ENCODE data around the gene SMIM5.

The SMIM5 gene

GRCh38 chr17:75661531-75661930, 28.3 kb downstream of the SMIM5 start:
- no peak overlapping the region for H3K4me3 Mint-ChIP-seq

GRCh38 chr17:75662511-75662910, 29.3 kb downstream of the SMIM5 start:
- Mint-ChIP-seq H3K36me3 (ENCODE audit: insufficient read depth) (peaks cover 12% of the 10 kb centered on the region), H3K4me3 (no peak overlapping the region), H3K4me1 (ENCODE audit: low read depth in 2 of 2) (peaks cover 3 to 5% of the 10 kb centered on the region in 2 donors), H3K27me3 (no peaks in the 10 kb centered on the region), H3K9me3 (no peaks in the 10 kb centered on the region), H3K27ac (no peak overlapping the region)
- DNase-seq (no peak), ATAC-seq (replicated peaks) (no peak)

More at GRCh38 chr17:75661531-75661930, 28.3 kb downstream of the SMIM5 start:
- H3K27ac Mint-ChIP-seq: no peak overlapping the region
- H3K4me1 Mint-ChIP-seq (ENCODE audit: low read depth in 2 of 2): peaks cover 3 to 5% of the 10 kb centered on the region in 2 donors
- ATAC-seq (replicated peaks) (no peak), DNase-seq (no peak)
- no peaks in the 10 kb centered on the region for H3K9me3 Mint-ChIP-seq
- peaks cover 12% of the 10 kb centered on the region for H3K36me3 Mint-ChIP-seq (ENCODE audit: insufficient read depth)
- H3K27me3 Mint-ChIP-seq: no peaks in the 10 kb centered on the region

GRCh38 chr17:75664099-75664549, 30.9 kb downstream of the SMIM5 start:
- Mint-ChIP-seq H3K4me3 (no peak overlapping the region), H3K36me3 (ENCODE audit: insufficient read depth) (peaks cover 22% of the 10 kb centered on the region), H3K4me1 (ENCODE audit: low read depth in 2 of 2) (peaks cover 5 to 10% of the 10 kb centered on the region in 2 donors), H3K27ac (no peak overlapping the region), H3K27me3 (no peaks in the 10 kb centered on the region), H3K9me3 (no peaks in the 10 kb centered on the region)
- no peak for ATAC-seq (replicated peaks)
- no peak for DNase-seq

GRCh38 chr17:75665981-75666380, 32.7 kb downstream of the SMIM5 start:
- Mint-ChIP-seq H3K36me3 (ENCODE audit: insufficient read depth) (peaks cover 40% of the 10 kb centered on the region), H3K4me3 (peak overlapping the region; percentile 51 to 57), H3K9me3 (no peaks in the 10 kb centered on the region), H3K4me1 (ENCODE audit: low read depth in 2 of 2) (peaks cover 10 to 17% of the 10 kb centered on the region in 2 donors), H3K27me3 (no peaks in the 10 kb centered on the region), H3K27ac (no peak overlapping the region)
- ATAC-seq (replicated peaks) (no peak), DNase-seq (no peak)

GRCh38 chr17:75666959-75667790, 33.9 kb downstream of the SMIM5 start, which contains the start of the genes RECQL5 and SAP30BP:
Gene RECQL5, minus strand, starts transcription at chr17:75667154. Its CDS starts 597 bp downstream, at chr17:75666557.
Gene SAP30BP, plus strand, starts transcription at chr17:75667338. Its CDS starts 35 bp downstream, at chr17:75667373.
- DNase-seq (peak; percentile 92 to 98 (median 95)), ATAC-seq (replicated peaks) (peak; percentile 100)
- Mint-ChIP-seq H3K4me1 (ENCODE audit: low read depth in 2 of 2) (peaks cover 12 to 21% of the 10 kb centered on the region in 2 donors), H3K4me3 (peak within 1 kb of the TSS; percentile 51 to 57), H3K27me3 (no peaks in the 10 kb centered on the region), H3K9me3 (no peaks in the 10 kb centered on the region), H3K27ac (peak within 1 kb of the TSS in 1 of 2 donors; percentile 11), H3K36me3 (ENCODE audit: insufficient read depth) (peaks cover 50% of the 10 kb centered on the region)

GRCh38 chr17:75667825-75668224, 34.6 kb downstream of the SMIM5 start:
- Mint-ChIP-seq H3K9me3 (no peaks in the 10 kb centered on the region), H3K4me1 (ENCODE audit: low read depth in 2 of 2) (peaks cover 12 to 21% of the 10 kb centered on the region in 2 donors), H3K27ac (peak overlapping the region in 1 of 2 donors; percentile 11), H3K36me3 (ENCODE audit: insufficient read depth) (peaks cover 56% of the 10 kb centered on the region), H3K4me3 (no peak overlapping the region), H3K27me3 (no peaks in the 10 kb centered on the region)
- ATAC-seq (replicated peaks): no peak
- DNase-seq: no peak

- Mint-ChIP-seq H3K27me3 (no peaks in the 10 kb centered on the region), H3K36me3 (ENCODE audit: insufficient read depth) (peaks cover 62% of the 10 kb centered on the region), H3K4me1 (ENCODE audit: low read depth in 2 of 2) (peaks cover 12 to 21% of the 10 kb centered on the region in 2 donors), H3K9me3 (no peaks in the 10 kb centered on the region), H3K4me3 (no peak overlapping the region), H3K27ac (peak overlapping the region in 1 of 2 donors; percentile 11)
- DNase-seq (no peak), ATAC-seq (replicated peaks) (no peak)
Measured at GRCh38 chr17:75668489-75668888, 35.3 kb downstream of the SMIM5 start.

- Mint-ChIP-seq H3K27me3 (no peaks in the 10 kb centered on the region), H3K4me3 (no peak overlapping the region), H3K36me3 (ENCODE audit: insufficient read depth) (peaks cover 69% of the 10 kb centered on the region), H3K9me3 (no peaks in the 10 kb centered on the region), H3K4me1 (ENCODE audit: low read depth in 2 of 2) (peaks cover 14 to 19% of the 10 kb centered on the region in 2 donors), H3K27ac (no peak overlapping the region)
- no peak for ATAC-seq (replicated peaks)
- DNase-seq: no peak
Measured at GRCh38 chr17:75670868-75671267, 37.6 kb downstream of the SMIM5 start.

- no peaks in the 10 kb centered on the region for H3K9me3 Mint-ChIP-seq
- H3K4me1 Mint-ChIP-seq (ENCODE audit: low read depth in 2 of 2): peaks cover 11 to 16% of the 10 kb centered on the region in 2 donors
- no peak overlapping the region for H3K4me3 Mint-ChIP-seq
- H3K27me3 Mint-ChIP-seq: no peaks in the 10 kb centered on the region
- peaks cover 75% of the 10 kb centered on the region for H3K36me3 Mint-ChIP-seq (ENCODE audit: insufficient read depth)
- no peak for DNase-seq
- no peak for ATAC-seq (replicated peaks)
- no peak overlapping the region for H3K27ac Mint-ChIP-seq
Measured at GRCh38 chr17:75672011-75672410, 38.8 kb downstream of the SMIM5 start.

GRCh38 chr17:75673487-75673886, 40.3 kb downstream of the SMIM5 start:
- Mint-ChIP-seq H3K27me3 (no peaks in the 10 kb centered on the region), H3K4me1 (ENCODE audit: low read depth in 2 of 2) (peaks cover 8 to 12% of the 10 kb centered on the region in 2 donors), H3K27ac (peak overlapping the region in 1 of 2 donors; percentile 25), H3K36me3 (ENCODE audit: insufficient read depth) (peaks cover 84% of the 10 kb centered on the region), H3K9me3 (no peaks in the 10 kb centered on the region), H3K4me3 (peak overlapping the region in 1 of 2 donors; percentile 13)
- DNase-seq (no peak), ATAC-seq (replicated peaks) (no peak)

GRCh38 chr17:75676461-75676860, 43.2 kb downstream of the SMIM5 start:
- DNase-seq: no peak
- H3K9me3 Mint-ChIP-seq: no peaks in the 10 kb centered on the region
- no peaks in the 10 kb centered on the region for H3K27me3 Mint-ChIP-seq
- peaks cover 77% of the 10 kb centered on the region for H3K36me3 Mint-ChIP-seq (ENCODE audit: insufficient read depth)
- H3K27ac Mint-ChIP-seq: peak overlapping the region in 1 of 2 donors; percentile 38
- peaks cover 7% of the 10 kb centered on the region in 2 donors for H3K4me1 Mint-ChIP-seq (ENCODE audit: low read depth in 2 of 2)
- no peak for ATAC-seq (replicated peaks)
- H3K4me3 Mint-ChIP-seq: no peak overlapping the region

- H3K27ac Mint-ChIP-seq: no peak overlapping the region
- ATAC-seq (replicated peaks) (no peak), DNase-seq (no peak)
- H3K4me3 Mint-ChIP-seq: no peak overlapping the region
- peaks cover 51% of the 10 kb centered on the region for H3K36me3 Mint-ChIP-seq (ENCODE audit: insufficient read depth)
- H3K27me3 Mint-ChIP-seq: no peaks in the 10 kb centered on the region
- H3K4me1 Mint-ChIP-seq (ENCODE audit: low read depth in 2 of 2): peaks cover 10 to 17% of the 10 kb centered on the region in 2 donors
- no peaks in the 10 kb centered on the region for H3K9me3 Mint-ChIP-seq
Measured at GRCh38 chr17:75679706-75680211, 46.5 kb downstream of the SMIM5 start.

GRCh38 chr17:75680431-75680830, 47.2 kb downstream of the SMIM5 start:
- peaks cover 10 to 24% of the 10 kb centered on the region in 2 donors for H3K4me1 Mint-ChIP-seq (ENCODE audit: low read depth in 2 of 2)
- no peak overlapping the region for H3K4me3 Mint-ChIP-seq
- ATAC-seq (replicated peaks) (no peak), DNase-seq (no peak)
- H3K27ac Mint-ChIP-seq: peak overlapping the region in 1 of 2 donors; percentile 46
- no peaks in the 10 kb centered on the region for H3K27me3 Mint-ChIP-seq
- no peaks in the 10 kb centered on the region for H3K9me3 Mint-ChIP-seq
- H3K36me3 Mint-ChIP-seq (ENCODE audit: insufficient read depth): peaks cover 53% of the 10 kb centered on the region
